GM23338 (cell line): ENCODE data around the gene CARMIL1. TPM values are rescaled to one million over a fixed set of nuclear protein-coding genes. Genes with fewer than 3 reads are reported as not detected.

Experiments used
- ATAC-seq: fragments of 200-7000 bp; cut with Tn5 transposase; 3 replicates; pipeline ENCODE4 v1.9.1; 2020
- DNase-seq: peaks from one replicate; pipeline ENCODE4 v3.0.0-alpha.2; 2015; ENCODE audit warnings: low spot score
- H2AFZ ChIP-seq: fragments of 200-600 bp; sonication (generic); 2 replicates; pipeline ENCODE4 v1.8.0; 2016; ENCODE audit warnings: antibody characterized with exemption, mild to moderate bottlenecking, moderate library complexity
- H3F3A ChIP-seq: fragments of 200-600 bp; sonication (generic); replicated peaks from 2 replicates; pipeline ENCODE4 v1.8.0; 2017; ENCODE audit warnings: antibody characterized with exemption, mixed run types, low read depth
- H3K27ac ChIP-seq: fragments of 200-600 bp; sonication (generic); 2 replicates; pipeline ENCODE4 v1.6.1; 2016; ENCODE audit warnings: low read depth
- H3K27me3 ChIP-seq: fragments of 200-600 bp; sonication (generic); 2 replicates; pipeline ENCODE4 v1.8.0; 2016; ENCODE audit warnings: mild to moderate bottlenecking, mixed run types, moderate library complexity; ENCODE audit not compliant: insufficient read depth
- H3K36me3 ChIP-seq: fragments of 200-600 bp; sonication (generic); 2 replicates; pipeline ENCODE4 v1.8.0; 2016; ENCODE audit warnings: mild to moderate bottlenecking; ENCODE audit not compliant: insufficient read depth
- H3K4me1 ChIP-seq: fragments of 200-600 bp; sonication (generic); 2 replicates; pipeline ENCODE4 v1.8.0; 2016; ENCODE audit warnings: mild to moderate bottlenecking, moderate library complexity; ENCODE audit not compliant: insufficient read depth
- H3K4me2 ChIP-seq: fragments of 200-600 bp; sonication (generic); 2 replicates; pipeline ENCODE4 v1.7.1; 2017; ENCODE audit warnings: mixed run types
- H3K4me3 ChIP-seq: fragments of 200-600 bp; sonication (generic); 2 replicates; pipeline ENCODE4 v1.6.1; 2016; ENCODE audit warnings: mixed run types
- H3K79me2 ChIP-seq: fragments of 200-600 bp; sonication (generic); replicated peaks from 2 replicates; pipeline ENCODE4 v1.8.0; 2017; ENCODE audit warnings: mild to moderate bottlenecking; ENCODE audit not compliant: insufficient read depth
- H3K9me2 ChIP-seq: fragments of 200-600 bp; sonication (generic); 2 replicates; pipeline ENCODE4 v1.8.0; 2017; ENCODE audit not compliant: insufficient read depth
- H4K20me1 ChIP-seq: fragments of 200-600 bp; sonication (generic); replicated peaks from 2 replicates; pipeline ENCODE4 v1.8.0; 2017; ENCODE audit warnings: mild to moderate bottlenecking; ENCODE audit not compliant: insufficient read depth
- H3K27ac Mint-ChIP-seq: 2 replicates; pipeline ENCODE4 v1.8.0; 2020; ENCODE audit warnings: inconsistent platforms, mild to moderate bottlenecking, moderate library complexity, mixed read lengths
- H3K27me3 Mint-ChIP-seq: 3 replicates; pipeline ENCODE4 v1.8.0; 2022; ENCODE audit warnings: low read depth, mild to moderate bottlenecking, moderate library complexity, mixed read lengths, inconsistent platforms; ENCODE audit not compliant: insufficient read depth, poor library complexity
- H3K36me3 Mint-ChIP-seq: 3 replicates; pipeline ENCODE4 v1.8.0; 2021; ENCODE audit warnings: low read depth, mild to moderate bottlenecking, inconsistent platforms, moderate library complexity, mixed read lengths
- H3K4me1 Mint-ChIP-seq: 3 replicates; pipeline ENCODE4 v1.8.0; 2020; ENCODE audit warnings: mild to moderate bottlenecking, inconsistent platforms, mixed read lengths
- H3K4me3 Mint-ChIP-seq: 3 replicates; pipeline ENCODE4 v1.8.0; 2021; ENCODE audit warnings: moderate library complexity, mild to moderate bottlenecking, inconsistent platforms, mixed read lengths
- H3K9me3 Mint-ChIP-seq: 3 replicates; pipeline ENCODE4 v1.8.0; 2020; ENCODE audit warnings: moderate library complexity, mild to moderate bottlenecking, inconsistent platforms, mixed read lengths
- CREB1 ChIP-seq: fragments of 250-450 bp; sonication (Bioruptor Pico); IDR thresholded peaks from 2 replicates; pipeline ENCODE4 v1.5.0; 2020; ENCODE audit warnings: low read depth, mild to moderate bottlenecking, moderate library complexity
- ETS1 ChIP-seq: IDR thresholded peaks from 2 replicates; pipeline ENCODE4 v1.6.1; 2016; ENCODE audit warnings: antibody characterized with exemption
- EZH2 ChIP-seq: fragments of 200-600 bp; sonication (generic); IDR thresholded peaks from one replicate; pipeline ENCODE4 v1.8.0; 2017; ENCODE audit warnings: antibody characterized with exemption, mild to moderate bottlenecking, low read depth; ENCODE audit not compliant: unreplicated experiment
- EZH2phosphoT487 ChIP-seq: fragments of 200-600 bp; sonication (generic); IDR thresholded peaks from one replicate; pipeline ENCODE4 v1.8.1; 2018; ENCODE audit warnings: antibody characterized with exemption; ENCODE audit not compliant: unreplicated experiment
- JUNB ChIP-seq: IDR thresholded peaks from one replicate; pipeline ENCODE4 v1.6.1; 2016; ENCODE audit warnings: antibody characterized with exemption; ENCODE audit not compliant: unreplicated experiment
- NANOG ChIP-seq: IDR thresholded peaks from 2 replicates; pipeline ENCODE4 v1.6.1; 2016; ENCODE audit warnings: antibody characterized with exemption, borderline replicate concordance
- POLR2AphosphoS5 ChIP-seq: IDR thresholded peaks from 2 replicates; pipeline ENCODE4 v1.6.1; 2016; ENCODE audit warnings: antibody characterized with exemption, low read depth
- REST ChIP-seq: IDR thresholded peaks from one replicate; pipeline ENCODE4 v1.6.1; 2018; ENCODE audit warnings: antibody characterized with exemption; ENCODE audit not compliant: unreplicated experiment
- STAT1 ChIP-seq: IDR thresholded peaks from one replicate; pipeline ENCODE4 v1.6.1; 2016; ENCODE audit warnings: antibody characterized with exemption; ENCODE audit not compliant: unreplicated experiment
- ZNF114 ChIP-seq: fragments of 250-450 bp; sonication (Bioruptor Pico); IDR thresholded peaks from 2 replicates; pipeline ENCODE4 v1.5.0; 2020; ENCODE audit warnings: mild to moderate bottlenecking, moderate library complexity
- ZNF331 ChIP-seq: fragments of 250-450 bp; sonication (Bioruptor Pico); IDR thresholded peaks from 2 replicates; pipeline ENCODE4 v1.5.0; 2020; ENCODE audit warnings: low read depth, mild to moderate bottlenecking, moderate library complexity
- ZNF462 ChIP-seq: fragments of 250-450 bp; sonication (Bioruptor Pico); IDR thresholded peaks from 2 replicates; pipeline ENCODE4 v1.5.0; 2020; ENCODE audit warnings: mild to moderate bottlenecking, moderate library complexity
- polyA plus RNA-seq: library from polyadenylated mRNA; unstranded; fragments of >200 nt; fragmentation: Nextera tagmentation; extraction: Ambion mirVana; gene quantifications from 2 replicates; pipeline ENCODE4 v1.2.1, GENCODE V29; 2016
- total RNA-seq: library from RNA; depleted of rRNA; stranded (reverse); fragments of >200 nt; shearing (Covaris generic); gene quantifications from 2 replicates; pipeline ENCODE4 v1.2.3, GENCODE V29; 2014

Gene CARMIL1
- total and polyA plus RNA-seq, 2 experiments from 2014 or later, result 43.2 to 66.9 TPM

- TF ChIP-seq EZH2phosphoT487 (no peak), STAT1 (no peak), REST (no peak), ZNF331 (CRISPR knock-in tag) (no peak)
These were observed 108.7 kb downstream of the CARMIL1 start (continued) for GRCh38 chr6:25387911-25388310.

GRCh38 chr6:25388776-25389175 is 109.6 kb downstream of the CARMIL1 start:
- peaks cover 9% of the 10 kb centered on the region; the same call in 1 of the 2 replicates for H3K4me1 ChIP-seq
- no peak overlapping the region for H3K4me2 ChIP-seq
- H3K4me1 Mint-ChIP-seq, result peaks cover 7% of the 10 kb centered on the region
- no peaks in the 10 kb centered on the region for H3K27me3 ChIP-seq
- no peak overlapping the region for H3K4me3 ChIP-seq
- H3K27ac Mint-ChIP-seq, result no peak overlapping the region
- no peaks in the 10 kb centered on the region for H3K9me3 Mint-ChIP-seq
- DNase-seq (no peak), ATAC-seq (no peak)
- H3K4me3 Mint-ChIP-seq, result no peak overlapping the region
- peaks cover 2% of the 10 kb centered on the region for H3K27me3 Mint-ChIP-seq
- no peak overlapping the region for H2AFZ ChIP-seq
- no peaks in the 10 kb centered on the region for H3K36me3 Mint-ChIP-seq
- no peak overlapping the region for H3K27ac ChIP-seq
- no peaks in the 10 kb centered on the region for H3F3A ChIP-seq
- peaks cover 94% of the 10 kb centered on the region for H3K79me2 ChIP-seq
- H3K36me3 ChIP-seq, result no peaks in the 10 kb centered on the region
- H4K20me1 ChIP-seq, result no peaks in the 10 kb centered on the region; the same call in 1 of the 2 replicates
- H3K9me2 ChIP-seq, result no peaks in the 10 kb centered on the region
- no peak for TF ChIP-seq ZNF462 (CRISPR knock-in tag)
- no peak for TF ChIP-seq REST
- no peak for TF ChIP-seq ETS1
- no peak for TF ChIP-seq JUNB
- no peak for TF ChIP-seq POLR2AphosphoS5
- TF ChIP-seq CREB1 (CRISPR knock-in tag), result no peak
- TF ChIP-seq EZH2, result no peak
- TF ChIP-seq ZNF114, result no peak
- no peak for TF ChIP-seq EZH2phosphoT487
- no peak for TF ChIP-seq NANOG
